Measurements from ENCODE around the gene TMEM37.

TMEM37 gene

DNA sequence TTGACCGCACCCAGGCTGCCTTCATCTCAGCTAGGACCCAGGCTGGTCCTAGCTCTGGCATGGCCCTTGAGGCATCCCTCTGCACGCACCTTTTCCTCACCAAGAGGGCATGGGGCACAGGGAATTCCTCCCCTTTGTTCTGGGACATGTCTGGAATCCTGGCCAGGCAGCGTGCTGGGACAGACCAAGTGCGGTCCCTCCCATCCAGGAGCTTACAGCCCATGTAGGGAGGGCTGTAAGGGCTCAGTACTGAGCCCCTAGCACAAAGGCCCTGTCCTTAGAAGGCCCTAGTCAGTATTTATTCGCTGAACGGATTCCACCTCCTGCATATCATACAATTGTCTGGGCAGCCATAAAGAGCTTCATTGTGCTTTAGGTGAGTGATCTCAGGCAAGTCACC lies 3.0 kb downstream of the TMEM37 start:
- DNase-seq = no peak

GRCh38 chr2:119435081-119435952 lies 3.7 kb downstream of the TMEM37 start:
- DNase-seq = no peak

GRCh38 chr2:119435953-119436297 lies 4.3 kb downstream of the TMEM37 start:
- no peak for DNase-seq

DNA sequence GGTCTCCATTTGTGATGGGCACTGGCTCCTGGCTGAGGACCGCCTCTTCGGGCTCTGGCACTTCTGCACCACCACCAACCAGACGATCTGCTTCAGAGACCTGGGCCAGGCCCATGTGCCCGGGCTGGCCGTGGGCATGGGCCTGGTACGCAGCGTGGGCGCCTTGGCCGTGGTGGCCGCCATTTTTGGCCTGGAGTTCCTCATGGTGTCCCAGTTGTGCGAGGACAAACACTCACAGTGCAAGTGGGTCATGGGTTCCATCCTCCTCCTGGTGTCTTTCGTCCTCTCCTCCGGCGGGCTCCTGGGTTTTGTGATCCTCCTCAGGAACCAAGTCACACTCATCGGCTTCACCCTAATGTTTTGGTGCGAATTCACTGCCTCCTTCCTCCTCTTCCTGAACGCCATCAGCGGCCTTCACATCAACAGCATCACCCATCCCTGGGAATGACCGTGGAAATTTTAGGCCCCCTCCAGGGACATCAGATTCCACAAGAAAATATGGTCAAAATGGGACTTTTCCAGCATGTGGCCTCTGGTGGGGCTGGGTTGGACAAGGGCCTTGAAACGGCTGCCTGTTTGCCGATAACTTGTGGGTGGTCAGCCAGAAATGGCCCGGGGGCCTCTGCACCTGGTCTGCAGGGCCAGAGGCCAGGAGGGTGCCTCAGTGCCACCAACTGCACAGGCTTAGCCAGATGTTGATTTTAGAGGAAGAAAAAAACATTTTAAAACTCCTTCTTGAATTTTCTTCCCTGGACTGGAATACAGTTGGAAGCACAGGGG lies 5.5 kb downstream of the TMEM37 start:
- no peak for DNase-seq

GRCh38 chr2:119438128-119438656 lies 6.5 kb downstream of the TMEM37 start:
- DNase-seq = no peak

DNA sequence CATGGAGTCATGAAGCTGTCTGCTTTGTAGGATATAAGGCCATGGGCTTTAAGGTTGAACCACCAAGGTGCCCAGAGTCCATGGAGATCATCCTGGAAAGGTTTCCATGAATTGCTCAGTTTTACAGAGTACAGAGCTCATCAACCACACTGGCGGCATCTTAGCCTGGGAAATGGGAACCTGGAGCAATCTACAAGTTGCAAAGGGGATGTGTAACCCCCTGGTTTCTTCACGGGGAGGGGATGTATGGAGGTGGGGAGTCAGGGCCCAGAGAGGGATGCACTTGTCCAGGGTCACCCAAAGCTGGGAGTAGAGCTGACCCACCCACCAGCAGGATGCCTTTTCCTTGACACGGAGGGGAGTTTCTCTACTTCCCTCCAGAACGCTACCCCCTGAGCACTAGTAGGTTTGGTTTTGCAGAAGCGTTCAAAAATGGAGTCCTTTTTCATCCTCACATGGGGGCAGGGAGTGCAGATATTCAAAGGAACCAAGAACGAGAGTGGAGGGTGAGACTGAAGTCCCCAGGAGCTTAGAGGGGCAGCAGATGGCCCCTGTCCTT lies 7.2 kb downstream of the TMEM37 start:
- no peak for DNase-seq

DNA sequence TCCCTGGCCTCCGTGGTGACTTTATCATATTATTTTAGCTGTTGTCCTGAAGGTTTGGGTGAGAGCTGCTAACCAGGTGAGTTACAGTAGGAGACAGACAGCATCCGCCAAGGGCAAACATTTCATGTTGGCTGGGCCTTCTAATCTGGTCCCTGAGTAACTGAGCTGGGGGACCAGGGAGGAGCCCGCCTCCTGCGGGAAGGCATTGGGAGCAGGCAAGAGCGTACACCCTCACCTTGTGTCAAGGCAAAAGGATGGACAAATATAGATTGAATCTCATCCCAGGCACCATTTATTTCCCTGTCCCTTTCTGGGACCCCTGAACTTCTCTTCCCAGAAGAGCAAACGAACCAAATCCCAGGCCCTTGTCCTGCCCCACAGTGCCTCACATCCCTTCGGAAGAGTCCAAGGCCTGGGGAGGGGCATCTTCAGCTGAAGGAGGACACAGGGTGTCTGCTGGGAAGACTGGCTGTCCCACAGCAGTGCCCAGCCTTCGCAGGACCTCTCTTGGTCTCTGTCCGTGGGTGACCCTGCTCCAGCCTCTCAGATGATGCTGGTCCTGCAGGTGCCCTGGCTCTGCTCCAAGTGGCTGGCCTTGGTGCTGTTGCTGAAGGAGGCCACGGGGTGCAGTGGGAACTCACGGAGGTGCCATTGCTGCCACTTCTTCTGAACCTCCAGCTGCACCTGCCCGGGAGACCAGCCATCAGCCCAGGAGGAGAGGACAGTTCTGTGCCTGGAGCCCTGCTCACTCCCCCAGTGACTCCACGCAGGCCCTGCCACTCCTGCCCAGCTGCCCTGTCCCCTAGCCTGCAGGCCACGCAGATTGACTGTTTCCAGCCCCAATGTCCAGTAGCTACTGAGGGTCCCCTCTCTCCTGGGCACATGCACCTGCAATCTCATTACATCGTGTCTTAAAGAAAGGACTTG lies 8.2 kb downstream of the TMEM37 start:
- DNase-seq = no peak

DNA sequence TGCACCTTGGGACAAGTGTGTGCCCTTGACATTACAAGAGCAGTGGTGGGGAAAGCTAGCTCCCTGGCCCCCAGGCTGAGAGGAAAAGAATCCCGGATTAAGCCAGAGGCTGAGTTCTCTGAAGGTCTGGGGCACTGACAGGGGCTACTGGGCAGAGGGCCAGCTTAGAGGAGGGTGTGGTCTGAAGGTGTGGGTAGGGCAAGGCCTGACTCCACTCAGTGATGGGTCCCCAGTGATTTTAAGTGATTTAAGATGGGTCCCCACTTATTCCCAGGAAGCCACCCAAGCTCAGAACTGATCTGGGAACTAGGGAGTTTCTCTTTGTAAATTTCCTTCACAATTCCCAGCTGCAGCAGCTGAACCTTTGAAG lies 8.8 kb downstream of the TMEM37 start:
- no peak for DNase-seq

DNA sequence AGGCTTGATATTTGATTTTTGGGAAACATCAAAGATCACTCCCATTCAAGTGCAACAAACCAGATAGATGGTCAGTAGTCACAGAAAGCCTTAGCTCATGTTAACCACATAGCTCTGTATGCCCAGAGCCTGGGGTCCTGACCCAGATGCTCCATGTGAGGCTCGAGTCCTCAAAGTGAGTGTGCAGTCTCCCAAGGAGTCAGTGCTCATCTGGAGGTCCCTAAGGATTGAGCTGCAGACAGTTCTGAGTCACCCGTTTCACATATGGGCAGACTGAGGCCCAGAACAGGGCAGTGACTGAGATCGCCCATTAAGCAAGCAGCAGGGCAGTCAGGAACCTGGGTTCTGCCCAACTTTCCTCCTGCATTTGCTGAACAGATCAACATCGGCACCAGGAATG lies 9.2 kb downstream of the TMEM37 start:
- DNase-seq = no peak

DNA sequence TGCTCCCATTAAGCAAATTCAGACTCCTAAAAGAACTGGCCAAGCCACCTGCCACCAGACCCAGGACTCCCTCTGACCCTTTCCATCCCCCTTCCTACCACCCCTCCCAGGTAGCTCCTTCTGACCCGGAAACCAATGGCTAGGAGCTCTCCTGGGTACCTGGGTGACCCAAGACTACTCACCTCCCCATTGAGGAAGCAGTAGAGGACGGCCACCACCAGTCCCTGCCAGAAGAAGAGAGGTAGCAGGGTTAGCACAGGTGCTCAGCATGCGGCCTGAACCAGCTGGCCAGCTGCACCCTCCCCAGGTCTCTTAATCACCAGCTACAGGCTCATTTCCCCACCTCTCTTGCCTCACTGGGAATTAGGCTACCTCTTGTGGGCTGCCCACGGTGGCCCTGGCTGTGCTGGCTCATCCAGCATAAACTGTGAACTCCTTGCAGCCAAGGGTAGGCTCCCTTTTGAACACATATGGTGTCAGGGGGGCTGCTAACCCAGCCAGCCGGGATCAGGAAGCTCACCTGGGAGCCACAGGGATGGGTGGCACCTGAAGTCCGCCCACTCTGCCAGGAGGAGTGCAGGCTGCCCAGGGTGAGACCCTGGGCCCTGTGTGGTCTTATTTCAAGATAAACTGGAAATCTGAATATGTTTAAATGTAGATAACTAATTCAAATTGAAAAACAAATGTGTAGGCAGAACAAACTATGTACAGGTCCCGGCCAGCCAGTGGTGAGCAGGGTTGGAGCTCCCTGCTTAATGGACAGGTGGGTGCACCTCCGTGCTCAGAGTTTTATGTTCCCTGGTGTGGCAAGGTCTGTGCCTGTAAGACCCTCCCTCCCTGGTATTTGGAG lies 9.9 kb downstream of the TMEM37 start:
- DNase-seq = no peak

DNA sequence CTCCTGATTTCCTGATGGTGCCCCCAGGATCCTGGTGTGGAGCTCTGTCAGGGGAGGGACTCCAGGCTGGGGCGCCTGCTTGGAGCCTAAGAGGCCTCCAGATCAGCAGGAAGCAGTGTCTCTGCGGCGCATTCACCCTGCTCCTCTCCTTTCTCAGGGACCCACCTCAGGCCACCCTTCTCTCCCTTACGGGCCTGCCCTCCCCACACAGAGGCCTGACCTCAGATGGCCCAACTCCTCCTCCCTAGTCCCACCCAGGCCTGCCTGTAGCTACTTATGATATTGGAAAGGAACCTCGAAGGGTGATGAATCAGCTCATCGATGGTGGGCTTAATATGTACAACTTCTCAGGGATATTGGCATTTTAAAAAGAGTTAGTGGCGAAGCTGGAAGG lies 10.6 kb downstream of the TMEM37 start:
- no peak for DNase-seq

DNA sequence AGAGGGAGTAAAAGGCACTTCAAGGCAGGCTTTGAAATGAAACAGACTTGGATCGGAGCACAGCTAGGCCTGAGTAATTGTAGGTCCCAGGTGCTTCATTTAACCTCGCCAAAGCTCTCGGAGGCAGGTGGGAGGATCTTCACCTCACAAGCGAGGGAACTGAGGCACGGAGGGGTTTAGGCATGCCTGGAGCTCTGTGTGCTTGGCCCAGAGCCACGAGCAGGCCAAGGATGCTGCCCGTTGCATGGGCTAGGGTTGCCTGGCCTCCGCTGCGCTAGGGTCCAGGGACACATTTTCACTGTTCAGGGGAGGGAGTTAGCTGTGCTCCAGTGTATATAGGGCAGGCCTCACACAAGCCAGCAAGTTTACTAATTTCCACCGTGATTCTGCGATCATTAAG lies 11.2 kb downstream of the TMEM37 start:
- DNase-seq = no peak

DNA sequence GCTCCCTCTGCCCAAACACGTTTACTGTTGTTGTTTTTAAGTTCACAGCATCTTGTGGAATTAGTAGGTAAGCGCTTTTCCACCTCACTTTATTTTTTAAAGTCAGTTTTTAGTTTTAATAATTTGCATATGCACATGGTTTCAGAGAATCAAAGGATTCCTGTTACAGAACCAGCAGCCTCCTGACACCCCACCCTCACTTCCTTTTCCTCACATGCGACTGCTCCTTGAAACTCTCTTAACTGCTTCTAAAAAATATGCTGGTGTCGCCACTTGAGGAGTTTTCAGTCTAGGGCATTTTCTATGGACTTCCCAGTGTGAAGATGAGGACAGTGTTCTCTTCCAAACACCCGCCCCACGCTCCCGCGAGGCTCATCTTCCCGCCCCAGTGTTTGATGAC lies 14.4 kb downstream of the TMEM37 start:
- DNase-seq = no peak

GRCh38 chr2:119448427-119449141 lies 16.9 kb downstream of the TMEM37 start:
- no peak for DNase-seq

GRCh38 chr2:119449521-119449920 lies 17.9 kb downstream of the TMEM37 start:
- no peak for DNase-seq

DNA sequence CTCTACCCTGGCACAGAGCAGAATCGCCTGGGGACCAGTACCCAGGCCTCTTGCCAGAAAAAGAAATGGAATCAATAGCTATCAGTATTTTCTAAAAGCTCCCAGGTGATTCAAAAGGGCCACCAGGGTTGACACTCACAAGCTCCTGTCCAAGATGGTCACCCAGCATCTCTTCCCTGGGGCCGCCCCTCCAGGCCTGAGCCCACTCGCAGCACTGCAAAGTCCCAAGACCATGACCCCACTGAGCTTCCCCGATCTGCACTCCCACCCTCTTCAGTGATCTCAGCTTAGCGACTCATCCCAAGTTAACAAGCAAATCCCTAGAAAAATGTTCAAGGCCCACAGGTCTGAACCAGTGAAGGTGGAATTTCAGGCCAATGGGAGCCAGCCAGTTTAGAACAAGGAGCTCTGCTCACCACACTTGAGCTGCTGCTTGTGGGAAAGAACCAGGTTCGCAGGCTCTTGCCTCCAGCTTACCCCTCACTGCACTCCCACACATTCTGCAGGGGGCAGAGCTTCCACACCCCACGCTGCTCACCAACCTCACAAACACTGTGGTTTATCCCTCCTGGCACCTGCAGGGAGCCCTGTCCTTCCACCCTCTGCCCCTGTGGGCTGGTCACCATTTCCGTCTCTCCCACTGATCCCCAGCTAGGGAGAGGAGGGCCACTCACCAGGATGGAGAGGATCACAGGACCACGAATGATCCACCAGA lies 19.8 kb downstream of the TMEM37 start:
- no peak for DNase-seq

- DNase-seq = no peak
Measured at GRCh38 chr2:119453972-119454593, 22.4 kb downstream of the TMEM37 start.

GRCh38 chr2:119455066-119455718 lies 23.5 kb downstream of the TMEM37 start:
- DNase-seq = no peak

DNA sequence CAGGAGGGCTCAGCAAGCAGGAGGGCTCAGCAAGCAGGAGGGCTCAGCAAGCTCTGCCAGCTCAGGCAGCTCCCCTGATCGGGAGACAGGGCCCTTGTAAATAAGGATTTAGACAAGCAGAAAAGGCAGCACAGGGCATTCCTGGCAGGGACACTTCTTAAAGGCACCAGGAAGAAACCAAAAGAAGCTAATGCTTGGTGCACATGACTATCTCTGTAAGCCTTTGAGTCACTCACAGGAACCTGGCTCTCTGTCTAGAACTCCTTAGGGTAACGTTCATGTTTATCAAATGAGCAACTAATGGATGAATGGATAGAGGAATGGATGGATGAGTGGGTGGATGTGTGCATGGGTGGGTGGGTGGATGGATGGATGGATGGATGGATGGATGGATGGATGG lies 28.4 kb downstream of the TMEM37 start:
- no peak for DNase-seq

All from NCI-H2227 treated with DMSO at 0.1 percent for 48 hours (cell line).